ENCODE results near the gene SLC22A16. TPM values are rescaled to one million over a fixed set of nuclear protein-coding genes. Genes with fewer than 3 reads are reported as not detected.

SLC22A16 gene
- total RNA-seq, 3 donors from 2014 or later (not counting 1 experiment from before 2014, with no cell fraction given), result not detected

DNA sequence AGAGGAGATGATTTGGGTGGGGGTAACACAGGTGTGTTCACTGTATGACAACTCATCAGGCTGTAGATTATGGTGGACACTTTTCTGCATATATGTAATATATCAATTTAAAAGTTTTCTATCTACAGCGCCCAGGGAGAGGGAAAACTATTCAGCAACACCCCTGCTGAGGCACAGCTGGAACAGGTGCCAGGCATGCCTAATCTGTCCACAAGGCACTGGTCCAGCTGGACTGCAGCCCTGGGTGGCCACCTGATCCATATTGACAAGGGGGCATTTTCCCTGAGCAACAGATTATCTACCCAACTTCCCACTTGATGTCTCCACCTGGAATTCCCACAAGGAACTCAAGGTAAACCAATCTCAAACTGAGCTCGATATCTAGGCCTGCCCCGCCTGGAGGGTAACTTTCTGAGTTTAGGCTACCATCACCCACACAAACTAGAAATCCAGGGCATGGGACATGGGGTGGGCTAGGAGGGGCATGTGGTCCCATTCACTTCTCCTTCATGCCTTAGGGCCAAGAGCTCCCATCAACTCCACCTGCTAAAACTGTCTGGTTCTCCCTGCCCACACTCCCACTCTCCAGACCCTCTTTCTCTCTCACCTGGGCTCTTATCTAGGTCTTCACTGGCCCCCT, 4.6 kb downstream of the SLC22A16 start:
- Mint-ChIP-seq H3K4me3 (no peak overlapping the region), H3K4me1 (peaks cover 7 to 12% of the 10 kb centered on the region in 2 donors), H3K27ac (no peak overlapping the region), H3K36me3 (no peaks in the 10 kb centered on the region), H3K27me3 (ENCODE audit: low read depth in 2 of 2) (peaks cover 24 to 33% of the 10 kb centered on the region in 2 donors), H3K9me3 (no peaks in the 10 kb centered on the region)
- no peak overlapping the region for H3K27ac ChIP-seq (ENCODE audit: low read length)
- intact Hi-C loops (cut with micrococcal nuclease), result no loop called here
- peaks cover 5% of the 10 kb centered on the region for H3K4me1 ChIP-seq (ENCODE audit: control insufficient read depth, insufficient read depth, low read length)
- H3K27me3 ChIP-seq (ENCODE audit: control insufficient read depth, insufficient read depth, low read length), result peaks cover 4% of the 10 kb centered on the region
- DNase-seq, result no peak
- no peaks in the 10 kb centered on the region for H3K36me3 ChIP-seq (ENCODE audit: control insufficient read depth, insufficient read depth, low read length)
- TF ChIP-seq, protein P1, sequence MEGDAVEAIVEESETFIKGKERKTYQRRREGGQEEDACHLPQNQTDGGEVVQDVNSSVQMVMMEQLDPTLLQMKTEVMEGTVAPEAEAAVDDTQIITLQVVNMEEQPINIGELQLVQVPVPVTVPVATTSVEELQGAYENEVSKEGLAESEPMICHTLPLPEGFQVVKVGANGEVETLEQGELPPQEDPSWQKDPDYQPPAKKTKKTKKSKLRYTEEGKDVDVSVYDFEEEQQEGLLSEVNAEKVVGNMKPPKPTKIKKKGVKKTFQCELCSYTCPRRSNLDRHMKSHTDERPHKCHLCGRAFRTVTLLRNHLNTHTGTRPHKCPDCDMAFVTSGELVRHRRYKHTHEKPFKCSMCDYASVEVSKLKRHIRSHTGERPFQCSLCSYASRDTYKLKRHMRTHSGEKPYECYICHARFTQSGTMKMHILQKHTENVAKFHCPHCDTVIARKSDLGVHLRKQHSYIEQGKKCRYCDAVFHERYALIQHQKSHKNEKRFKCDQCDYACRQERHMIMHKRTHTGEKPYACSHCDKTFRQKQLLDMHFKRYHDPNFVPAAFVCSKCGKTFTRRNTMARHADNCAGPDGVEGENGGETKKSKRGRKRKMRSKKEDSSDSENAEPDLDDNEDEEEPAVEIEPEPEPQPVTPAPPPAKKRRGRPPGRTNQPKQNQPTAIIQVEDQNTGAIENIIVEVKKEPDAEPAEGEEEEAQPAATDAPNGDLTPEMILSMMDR (IDR thresholded peaks at IDR 0.05), result no peak
- WGBS (ENCODE audit: insufficient coverage), result 93% methylated on average over 3 of the region's 3 CpGs
- H3K9me3 ChIP-seq (ENCODE audit: control insufficient read depth, insufficient read depth, low read length), result no peaks in the 10 kb centered on the region
- no peak for ATAC-seq
- H3K4me3 ChIP-seq (ENCODE audit: low read length), result no peak overlapping the region

DNA sequence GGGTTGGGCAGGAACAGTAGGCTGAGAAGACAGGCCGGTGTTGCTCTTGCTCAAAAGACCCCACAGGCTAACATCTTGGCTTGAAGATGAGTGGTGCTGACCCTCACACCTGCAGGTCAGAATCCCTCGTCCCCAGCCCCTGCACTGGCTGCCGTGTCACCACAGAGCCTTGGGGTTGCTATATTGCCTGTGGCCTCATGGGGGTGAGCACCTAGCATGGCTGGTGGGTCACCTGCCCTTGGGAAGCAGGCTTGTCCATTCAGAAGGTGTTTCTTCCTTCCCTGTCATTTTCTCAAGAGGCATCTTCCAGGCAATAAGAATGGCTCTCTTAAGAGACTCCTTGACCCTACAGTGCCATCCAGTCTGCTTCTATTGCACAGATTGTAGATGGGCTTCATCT, 7.7 kb downstream of the SLC22A16 start:
- Histone ChIP-seq H3K36me3 (ENCODE audit: control insufficient read depth, insufficient read depth, low read length) (no peaks in the 10 kb centered on the region), H3K27ac (ENCODE audit: low read length) (no peak overlapping the region), H3K27me3 (ENCODE audit: control insufficient read depth, insufficient read depth, low read length) (no peaks in the 10 kb centered on the region), H3K4me1 (ENCODE audit: control insufficient read depth, insufficient read depth, low read length) (no peaks in the 10 kb centered on the region), H3K9me3 (ENCODE audit: control insufficient read depth, insufficient read depth, low read length) (no peaks in the 10 kb centered on the region), H3K4me3 (ENCODE audit: low read length) (no peak overlapping the region)
- peaks cover 10 to 33% of the 10 kb centered on the region in 2 donors for H3K27me3 Mint-ChIP-seq (ENCODE audit: low read depth in 2 of 2)
- 81% methylated on average over 3 of the region's 3 CpGs for WGBS (ENCODE audit: insufficient coverage)
- no peaks in the 10 kb centered on the region for H3K9me3 Mint-ChIP-seq
- H3K36me3 Mint-ChIP-seq, result peaks cover 4% of the 10 kb centered on the region
- no peak overlapping the region for H3K4me3 Mint-ChIP-seq
- TF ChIP-seq, protein P1 (IDR thresholded peaks at IDR 0.05), result no peak
- DNase-seq, result no peak
- intact Hi-C loops (cut with micrococcal nuclease), result no loop called here
- ATAC-seq, result no peak
- H3K27ac Mint-ChIP-seq, result no peak overlapping the region
- H3K4me1 Mint-ChIP-seq, result no peaks in the 10 kb centered on the region

DNA sequence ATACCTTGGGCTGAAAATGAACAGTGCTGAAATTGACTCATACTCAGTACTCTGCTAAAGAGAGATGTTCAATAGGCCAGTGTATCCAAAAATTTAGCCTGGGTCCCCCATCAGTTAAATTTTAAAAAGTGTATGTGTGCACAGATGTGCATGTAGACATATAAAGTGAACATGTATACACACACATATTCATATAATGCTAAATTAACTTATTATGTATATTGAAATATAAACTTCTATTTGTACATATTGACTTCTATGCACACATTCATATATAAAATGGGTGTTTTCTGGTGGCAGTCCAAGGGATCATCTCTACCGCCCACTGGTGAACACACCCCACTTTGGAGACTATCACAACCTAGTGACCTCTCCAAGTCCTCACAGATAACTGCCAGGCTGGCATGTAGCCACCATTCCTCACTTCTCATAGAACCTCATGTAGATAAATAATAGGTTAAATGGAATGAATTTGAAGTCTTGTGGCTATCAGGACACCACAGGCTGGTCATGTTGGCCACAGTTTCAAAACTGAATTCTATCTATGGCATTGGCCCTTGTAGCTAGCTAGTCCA, 8.8 kb downstream of the SLC22A16 start:
- WGBS (ENCODE audit: insufficient coverage), result no CpG with 5 or more reads among the region's 1 CpG
- peaks cover 15% of the 10 kb centered on the region for H3K36me3 Mint-ChIP-seq
- TF ChIP-seq, protein P1 (IDR thresholded peaks at IDR 0.05), result no peak

More for the DNA sequence above, 8.8 kb downstream of the SLC22A16 start:
- no peak overlapping the region for H3K27ac ChIP-seq (ENCODE audit: low read length)
- H3K36me3 ChIP-seq (ENCODE audit: control insufficient read depth, insufficient read depth, low read length), result no peaks in the 10 kb centered on the region
- peaks cover 6 to 34% of the 10 kb centered on the region in 2 donors for H3K27me3 Mint-ChIP-seq (ENCODE audit: low read depth in 2 of 2)
- intact Hi-C loops (cut with micrococcal nuclease), result no loop called here
- no peak overlapping the region for H3K4me3 ChIP-seq (ENCODE audit: low read length)
- ATAC-seq, result no peak
- H3K4me1 ChIP-seq (ENCODE audit: control insufficient read depth, insufficient read depth, low read length), result no peaks in the 10 kb centered on the region
- no peaks in the 10 kb centered on the region for H3K27me3 ChIP-seq (ENCODE audit: control insufficient read depth, insufficient read depth, low read length)
- no peak overlapping the region for H3K27ac Mint-ChIP-seq
- no peaks in the 10 kb centered on the region for H3K9me3 ChIP-seq (ENCODE audit: control insufficient read depth, insufficient read depth, low read length)
- no peak overlapping the region for H3K4me3 Mint-ChIP-seq
- H3K4me1 Mint-ChIP-seq, result no peaks in the 10 kb centered on the region
- no peaks in the 10 kb centered on the region for H3K9me3 Mint-ChIP-seq
- no peak for DNase-seq

Measured in natural killer cell (primary cell).